ENCODE data around the gene KCND2.

KCND2 gene

GRCh38 chr7:120519224-120519623 lies 246.2 kb downstream of the KCND2 start:
- no peak overlapping the region for H3K4me3 ChIP-seq (replicated peaks in 1 of 2; ENCODE audit: low read depth in 2 of 2, low read length in 2 of 2)
- no peak for TF ChIP-seq CTCF (IDR thresholded peaks at IDR 0.05; ENCODE audit: low read depth, low read length)
- no peak for DNase-seq (ENCODE audit: low read depth in 2 of 2)

- no peak overlapping the region for H3K4me3 ChIP-seq (replicated peaks in 1 of 2; ENCODE audit: low read depth in 2 of 2, low read length in 2 of 2)
- no peak for DNase-seq (ENCODE audit: low read depth in 2 of 2)
- no peak for TF ChIP-seq CTCF (IDR thresholded peaks at IDR 0.05; ENCODE audit: low read depth, low read length)
Measured at GRCh38 chr7:120521761-120522737, 249.1 kb downstream of the KCND2 start.

- no peak for DNase-seq (ENCODE audit: low read depth in 2 of 2)
- no peak for TF ChIP-seq CTCF (IDR thresholded peaks at IDR 0.05; ENCODE audit: low read depth, low read length)
- H3K4me3 ChIP-seq (replicated peaks in 1 of 2; ENCODE audit: low read depth in 2 of 2, low read length in 2 of 2): no peak overlapping the region
Measured at GRCh38 chr7:120523985-120524384, 251.0 kb downstream of the KCND2 start.

GRCh38 chr7:120526902-120527509 lies 254.0 kb downstream of the KCND2 start:
- TF ChIP-seq CTCF (IDR thresholded peaks at IDR 0.05; ENCODE audit: low read depth, low read length): no peak
- H3K4me3 ChIP-seq (replicated peaks in 1 of 2; ENCODE audit: low read depth in 2 of 2, low read length in 2 of 2): no peak overlapping the region
- DNase-seq (ENCODE audit: low read depth in 2 of 2): no peak

- TF ChIP-seq CTCF (IDR thresholded peaks at IDR 0.05; ENCODE audit: low read depth, low read length): no peak
- no peak overlapping the region for H3K4me3 ChIP-seq (replicated peaks in 1 of 2; ENCODE audit: low read depth in 2 of 2, low read length in 2 of 2)
Measured at GRCh38 chr7:120529736-120530135, 256.8 kb downstream of the KCND2 start.

GRCh38 chr7:120538335-120538734 lies 265.4 kb downstream of the KCND2 start:
- no peak for DNase-seq (ENCODE audit: low read depth in 2 of 2)
- TF ChIP-seq CTCF (IDR thresholded peaks at IDR 0.05; ENCODE audit: low read depth, low read length): no peak
- no peak overlapping the region for H3K4me3 ChIP-seq (replicated peaks in 1 of 2; ENCODE audit: low read depth in 2 of 2, low read length in 2 of 2)

More at GRCh38 chr7:120529736-120530135, 256.8 kb downstream of the KCND2 start:
- no peak for DNase-seq (ENCODE audit: low read depth in 2 of 2)
